Smooth muscle cell (in vitro differentiated cells): ENCODE measurements around the gene MTHFR. TPM values are rescaled to one million over a fixed set of nuclear protein-coding genes. Genes with fewer than 3 reads are reported as not detected.

Experiments
- DNase-seq: peaks from one replicate; lab custom pipeline; 2025; ENCODE audit not compliant: unreplicated experiment; lab: John Stamatoyannopoulos, UW
- H2AFZ ChIP-seq: fragments of 200-600 bp; sonication (generic); 2 replicates; pipeline ENCODE4 v1.6.0; 2016; ENCODE audit warnings: antibody characterized with exemption, low read depth, mild to moderate bottlenecking
- H3F3A ChIP-seq: fragments of 200-600 bp; sonication (generic); 2 replicates; pipeline ENCODE4 v1.6.0; 2017; ENCODE audit warnings: antibody characterized with exemption, low read depth
- H3K27ac ChIP-seq: fragments of 200-600 bp; sonication (generic); 2 replicates; pipeline ENCODE4 v1.5.1; 2016; ENCODE audit warnings: low read depth, mild to moderate bottlenecking
- H3K27me3 ChIP-seq: fragments of 200-600 bp; sonication (generic); 2 replicates; pipeline ENCODE4 v1.6.1; 2016; ENCODE audit warnings: low read depth, mild to moderate bottlenecking
- H3K36me3 ChIP-seq: fragments of 200-600 bp; sonication (generic); 2 replicates; pipeline ENCODE4 v1.5.1; 2016; ENCODE audit warnings: low read depth
- H3K4me1 ChIP-seq: fragments of 200-600 bp; sonication (generic); 2 replicates; pipeline ENCODE4 v1.5.1; 2016; ENCODE audit warnings: low read depth
- H3K4me2 ChIP-seq: fragments of 200-600 bp; sonication (generic); 2 replicates; pipeline ENCODE4 v1.6.0; 2016; ENCODE audit warnings: mild to moderate bottlenecking
- H3K4me3 ChIP-seq: fragments of 200-600 bp; sonication (generic); 2 replicates; pipeline ENCODE4 v1.5.1; 2016; ENCODE audit warnings: mild to moderate bottlenecking
- H3K79me2 ChIP-seq: fragments of 200-600 bp; sonication (generic); 2 replicates; pipeline ENCODE4 v1.6.0; 2016; ENCODE audit warnings: low read depth, mild to moderate bottlenecking
- H3K9ac ChIP-seq: fragments of 200-600 bp; sonication (generic); 2 replicates; pipeline ENCODE4 v1.6.0; 2016; ENCODE audit warnings: low read depth
- H3K9me3 ChIP-seq: fragments of 200-600 bp; sonication (generic); replicated peaks from 2 replicates; pipeline ENCODE4 v1.5.1; 2016; ENCODE audit warnings: low read depth
- H4K20me1 ChIP-seq: fragments of 200-600 bp; sonication (generic); 2 replicates; pipeline ENCODE4 v1.6.0; 2016; ENCODE audit warnings: low read depth
- CTCF ChIP-seq: fragments of 200-600 bp; sonication (generic); IDR thresholded peaks from 2 replicates; pipeline ENCODE4 v1.5.1; 2017; ENCODE audit warnings: borderline replicate concordance, mild to moderate bottlenecking, antibody characterized with exemption; ENCODE audit not compliant: insufficient read depth, poor library complexity, severe bottlenecking
- WGBS: methylation state at CpG from one replicate; pipeline ENCODE4 v1.1.7; 2016; ENCODE audit warnings: low lambda C conversion rate; 5-methylcytosine and 5-hydroxymethylcytosine counted together
- polyA plus RNA-seq: library from polyadenylated mRNA; unstranded; fragments of >200 nt; fragmentation: Nextera tagmentation; extraction: Ambion mirVana; gene quantifications from 2 replicates; pipeline ENCODE4 v1.2.1, GENCODE V29; 2016
- total RNA-seq: library from RNA; depleted of rRNA; stranded (reverse); fragments of >200 nt; gene quantifications from 2 replicates; pipeline ENCODE4 v1.2.3, GENCODE V29; 2014

The MTHFR gene
- total and polyA plus RNA-seq, 2 experiments from 2014 or later: 6.1 to 15.2 TPM

- no peak overlapping the region for H3K4me3 ChIP-seq
- no peaks in the 10 kb centered on the region for H3K4me1 ChIP-seq
- no peak overlapping the region for H3K4me2 ChIP-seq
- no peak overlapping the region for H3K9ac ChIP-seq
- H3K9me3 ChIP-seq: no peaks in the 10 kb centered on the region
- no peak overlapping the region for H2AFZ ChIP-seq
- no peak overlapping the region for H3K27ac ChIP-seq
- no peak for DNase-seq
- TF ChIP-seq CTCF: no peak
- peaks cover 9% of the 10 kb centered on the region for H4K20me1 ChIP-seq
- no peaks in the 10 kb centered on the region for H3K36me3 ChIP-seq
- no peaks in the 10 kb centered on the region for H3K79me2 ChIP-seq
- WGBS: 84% methylated on average over 11 of the region's 11 CpGs
- no peaks in the 10 kb centered on the region for H3K27me3 ChIP-seq
- H3F3A ChIP-seq: no peaks in the 10 kb centered on the region
These were observed 44.4 kb upstream of the MTHFR start for GRCh38 chr1:11850156-11850555.

- Histone ChIP-seq H3K27ac (no peak overlapping the region), H3K4me1 (no peaks in the 10 kb centered on the region), H3K36me3 (no peaks in the 10 kb centered on the region), H3K9me3 (no peaks in the 10 kb centered on the region), H3F3A (no peaks in the 10 kb centered on the region), H3K9ac (no peak overlapping the region), H3K27me3 (no peaks in the 10 kb centered on the region), H4K20me1 (peaks cover 27% of the 10 kb centered on the region), H3K79me2 (no peaks in the 10 kb centered on the region), H2AFZ (no peak overlapping the region), H3K4me3 (no peak overlapping the region), H3K4me2 (no peak overlapping the region)
- no peak for TF ChIP-seq CTCF
- no peak for DNase-seq
- 96% methylated on average over 9 of the region's 9 CpGs for whole genome bisulfite sequencing
These were observed 42.6 kb upstream of the MTHFR start for GRCh38 chr1:11848373-11848700.

- Histone ChIP-seq H3K9ac (no peak within 1 kb of the TSS), H2AFZ (no peak within 1 kb of the TSS), H4K20me1 (peaks cover 28% of the 10 kb centered on the region), H3K9me3 (no peaks in the 10 kb centered on the region), H3K36me3 (no peaks in the 10 kb centered on the region), H3K4me1 (no peaks in the 10 kb centered on the region), H3F3A (no peaks in the 10 kb centered on the region), H3K4me3 (no peak within 1 kb of the TSS), H3K79me2 (no peaks in the 10 kb centered on the region), H3K27ac (no peak within 1 kb of the TSS), H3K27me3 (no peaks in the 10 kb centered on the region), H3K4me2 (no peak within 1 kb of the TSS)
- 92% methylated on average over 18 of the region's 18 CpGs for WGBS
- DNase-seq: no peak
- TF ChIP-seq CTCF: no peak
These were observed 42.1 kb upstream of the MTHFR start, which contains the start of gene NPPA for GRCh38 chr1:11847667-11848372. Gene NPPA (minus strand): TSS chr1:11847783. CDS start chr1:11847684, 99 bp downstream.
